ENCODE measurements around the gene NFIB. TPM values are rescaled to one million over a fixed set of nuclear protein-coding genes. Genes with fewer than 3 reads are reported as not detected.
A peak's percentile ranks its signal among the peaks of the same experiment; 100 is the strongest.

NFIB gene
- total and polyA plus RNA-seq, 8 donors, result 8.9 to 65.0 (median 45.7) TPM

GRCh38 chr9:14350754-14351153 is 36.8 kb upstream of the NFIB start:
- DNase-seq (no peak), FAIRE-seq (no peak), ATAC-seq (no peak)
- Histone ChIP-seq H3K27ac (peak overlapping the region in 1 of 4 donors; percentile 4), H3K9me3 (no peaks in the 10 kb centered on the region), H3K27me3 (peaks cover 0 to 12% (median 0%) of the 10 kb centered on the region in 4 donors), H3K36me3 (no peaks in the 10 kb centered on the region), H3K4me1 (no peaks in the 10 kb centered on the region), H3K4me3 (no peak overlapping the region)
- no peak for TF ChIP-seq CTCF (IDR thresholded peaks at IDR 0.05)
- intact Hi-C loops (cut with DNase I), result loop anchor here in 1 of 3 donors (5.0 kb wide), 2 partner anchors 903 to 918 kb away; no protein-coding TSS in a partner anchor
- WGBS, 2 donors, result 83% methylated on average over 11 of the region's 11 CpGs

GRCh38 chr9:14350349-14350728 is 36.4 kb upstream of the NFIB start:
- DNase-seq, result no peak
- FAIRE-seq, result no peak
- WGBS, 2 donors, result 74 to 76% methylated on average over 10 of the region's 10 CpGs
- Histone ChIP-seq H3K27me3 (peaks cover 0 to 12% (median 0%) of the 10 kb centered on the region in 4 donors), H3K27ac (no peak overlapping the region), H3K36me3 (no peaks in the 10 kb centered on the region), H3K4me3 (no peak overlapping the region), H3K4me1 (no peaks in the 10 kb centered on the region), H3K9me3 (no peaks in the 10 kb centered on the region)
- TF ChIP-seq CTCF (IDR thresholded peaks at IDR 0.05), result no peak
- no peak for ATAC-seq
- intact Hi-C loops (cut with DNase I), result loop anchor here in 1 of 3 donors (5.0 kb wide), 2 partner anchors 903 to 918 kb away; no protein-coding TSS in a partner anchor

GRCh38 chr9:14349447-14350348 is 35.8 kb upstream of the NFIB start:
- Histone ChIP-seq H3K4me3 (peak overlapping the region in 3 of 4 donors; percentile 29 to 47 (median 42)), H3K27me3 (peaks cover 0 to 12% (median 0%) of the 10 kb centered on the region in 4 donors), H3K9me3 (no peaks in the 10 kb centered on the region), H3K4me1 (no peaks in the 10 kb centered on the region), H3K27ac (peak overlapping the region in 1 of 4 donors; percentile 5), H3K36me3 (no peaks in the 10 kb centered on the region)
- WGBS, 2 donors, result 22 to 23% methylated on average over 42 of the region's 42 CpGs
- intact Hi-C loops (cut with DNase I), result loop anchor here in 1 of 3 donors (5.0 kb wide), 2 partner anchors 902 to 917 kb away; no protein-coding TSS in a partner anchor
- no peak for TF ChIP-seq CTCF (IDR thresholded peaks at IDR 0.05)
- FAIRE-seq, result no peak
- DNase-seq, result no peak
- no peak for ATAC-seq

- peak overlapping the region in 3 of 4 donors; percentile 29 to 47 (median 42) for H3K4me3 ChIP-seq
These were observed 35.2 kb upstream of the NFIB start for GRCh38 chr9:14349146-14349446.

More at GRCh38 chr9:14349146-14349446, 35.2 kb upstream of the NFIB start:
- DNase-seq (no peak), FAIRE-seq (no peak), ATAC-seq (peak in 2 of 4 donors; percentile 1 to 2)
- 11 to 14% methylated on average over 15 of the region's 15 CpGs for WGBS, 2 donors
- Histone ChIP-seq H3K27ac (peak overlapping the region in 1 of 4 donors; percentile 5), H3K36me3 (no peaks in the 10 kb centered on the region), H3K4me1 (no peaks in the 10 kb centered on the region), H3K9me3 (no peaks in the 10 kb centered on the region), H3K27me3 (peaks cover 0 to 12% (median 0%) of the 10 kb centered on the region in 4 donors)
- no peak for TF ChIP-seq CTCF (IDR thresholded peaks at IDR 0.05)
- intact Hi-C loops (cut with DNase I), result no loop called here

All from pancreas (tissue), 10 donors.